Measurements from ENCODE around the gene GALNT17. TPM values are rescaled to one million over a fixed set of nuclear protein-coding genes. Genes with fewer than 3 reads are reported as not detected.

GALNT17 gene
- total and polyA plus RNA-seq, 3 experiments from 2014 or later: not detected

GRCh38 chr7:71144963-71145362 is 13.0 kb downstream of the GALNT17 start:
- H3K9me3 ChIP-seq (ENCODE audit: low read length): no peaks in the 10 kb centered on the region
- Mint-ChIP-seq H3K4me3 (no peak overlapping the region), H3K27ac (no peak overlapping the region), H3K27me3 (no peaks in the 10 kb centered on the region), H3K4me1 (no peaks in the 10 kb centered on the region), H3K36me3 (no peaks in the 10 kb centered on the region), H3K9me3 (peaks cover 10 to 20% (median 10%) of the 10 kb centered on the region in 5 donors)
- no peaks in the 10 kb centered on the region for H3K36me3 ChIP-seq (ENCODE audit: insufficient read depth, low read length)
- ChIA-PET POLR2A (no interaction called here), CTCF (no interaction called here)
- DNase-seq: no peak
- no peak overlapping the region for H3K4me3 ChIP-seq (ENCODE audit: low read length)
- no peaks in the 10 kb centered on the region for H3K27me3 ChIP-seq (ENCODE audit: insufficient read depth, low read length, poor library complexity, severe bottlenecking)
- no peaks in the 10 kb centered on the region for H3K4me1 ChIP-seq (ENCODE audit: insufficient read depth, low read length)
- no peak overlapping the region for H3K27ac ChIP-seq (ENCODE audit: low read depth, low read length)

GRCh38 chr7:71145906-71146901 is 14.3 kb downstream of the GALNT17 start:
- H3K9me3 Mint-ChIP-seq: peaks cover 10 to 19% (median 13%) of the 10 kb centered on the region in 5 donors
- Histone ChIP-seq H3K27me3 (ENCODE audit: insufficient read depth, low read length, poor library complexity, severe bottlenecking) (no peaks in the 10 kb centered on the region), H3K27ac (ENCODE audit: low read depth, low read length) (no peak overlapping the region), H3K36me3 (ENCODE audit: insufficient read depth, low read length) (no peaks in the 10 kb centered on the region), H3K4me1 (ENCODE audit: insufficient read depth, low read length) (no peaks in the 10 kb centered on the region), H3K9me3 (ENCODE audit: low read length) (no peaks in the 10 kb centered on the region), H3K4me3 (ENCODE audit: low read length) (no peak overlapping the region)
- H3K4me3 Mint-ChIP-seq: no peak overlapping the region
- POLR2A ChIA-PET: no interaction called here
- CTCF ChIA-PET: no interaction called here
- no peaks in the 10 kb centered on the region for H3K4me1 Mint-ChIP-seq
- H3K27me3 Mint-ChIP-seq: no peaks in the 10 kb centered on the region
- H3K27ac Mint-ChIP-seq: no peak overlapping the region
- no peak for DNase-seq
- peaks cover 0 to 3% (median 0%) of the 10 kb centered on the region in 3 donors for H3K36me3 Mint-ChIP-seq

GRCh38 chr7:71148098-71148497 is 16.2 kb downstream of the GALNT17 start:
- no peaks in the 10 kb centered on the region for H3K27me3 Mint-ChIP-seq
- Histone ChIP-seq H3K4me1 (ENCODE audit: insufficient read depth, low read length) (no peaks in the 10 kb centered on the region), H3K4me3 (ENCODE audit: low read length) (no peak overlapping the region), H3K9me3 (ENCODE audit: low read length) (no peaks in the 10 kb centered on the region), H3K27ac (ENCODE audit: low read depth, low read length) (no peak overlapping the region), H3K27me3 (ENCODE audit: insufficient read depth, low read length, poor library complexity, severe bottlenecking) (no peaks in the 10 kb centered on the region), H3K36me3 (ENCODE audit: insufficient read depth, low read length) (no peaks in the 10 kb centered on the region)
- ChIA-PET CTCF (no interaction called here), POLR2A (no interaction called here)
- H3K9me3 Mint-ChIP-seq: peaks cover 5 to 21% (median 11%) of the 10 kb centered on the region in 5 donors
- H3K4me1 Mint-ChIP-seq: no peaks in the 10 kb centered on the region
- peaks cover 0 to 3% (median 0%) of the 10 kb centered on the region in 3 donors for H3K36me3 Mint-ChIP-seq
- no peak overlapping the region for H3K4me3 Mint-ChIP-seq
- H3K27ac Mint-ChIP-seq: no peak overlapping the region
- DNase-seq: no peak

GRCh38 chr7:71155236-71155635 is 23.3 kb downstream of the GALNT17 start:
- ChIA-PET POLR2A (no interaction called here), CTCF (no interaction called here)
- Histone ChIP-seq H3K9me3 (ENCODE audit: low read length) (no peaks in the 10 kb centered on the region), H3K4me3 (ENCODE audit: low read length) (no peak overlapping the region), H3K27ac (ENCODE audit: low read depth, low read length) (no peak overlapping the region), H3K27me3 (ENCODE audit: insufficient read depth, low read length, poor library complexity, severe bottlenecking) (no peaks in the 10 kb centered on the region), H3K4me1 (ENCODE audit: insufficient read depth, low read length) (no peaks in the 10 kb centered on the region), H3K36me3 (ENCODE audit: insufficient read depth, low read length) (no peaks in the 10 kb centered on the region)
- H3K4me3 Mint-ChIP-seq: no peak overlapping the region
- peaks cover 0 to under 1% (median 0%) of the 10 kb centered on the region in 3 donors for H3K36me3 Mint-ChIP-seq
- no peaks in the 10 kb centered on the region for H3K4me1 Mint-ChIP-seq
- H3K9me3 Mint-ChIP-seq: peaks cover 12 to 20% (median 19%) of the 10 kb centered on the region in 5 donors
- H3K27ac Mint-ChIP-seq: peak overlapping the region in 1 of 8 donors; percentile 36
- H3K27me3 Mint-ChIP-seq: no peaks in the 10 kb centered on the region
- DNase-seq: no peak

- Mint-ChIP-seq H3K27me3 (no peaks in the 10 kb centered on the region), H3K36me3 (no peaks in the 10 kb centered on the region), H3K4me1 (no peaks in the 10 kb centered on the region), H3K27ac (no peak overlapping the region), H3K9me3 (peaks cover 10 to 21% (median 13%) of the 10 kb centered on the region in 5 donors), H3K4me3 (no peak overlapping the region)
- Histone ChIP-seq H3K27ac (ENCODE audit: low read depth, low read length) (no peak overlapping the region), H3K36me3 (ENCODE audit: insufficient read depth, low read length) (no peaks in the 10 kb centered on the region), H3K4me1 (ENCODE audit: insufficient read depth, low read length) (no peaks in the 10 kb centered on the region), H3K9me3 (ENCODE audit: low read length) (no peaks in the 10 kb centered on the region), H3K4me3 (ENCODE audit: low read length) (no peak overlapping the region), H3K27me3 (ENCODE audit: insufficient read depth, low read length, poor library complexity, severe bottlenecking) (no peaks in the 10 kb centered on the region)
- POLR2A ChIA-PET: no interaction called here
- CTCF ChIA-PET: no interaction called here
- DNase-seq: no peak
Observed at GRCh38 chr7:71157757-71158156, 25.8 kb downstream of the GALNT17 start.

- POLR2A ChIA-PET: no interaction called here
- CTCF ChIA-PET: no interaction called here
- H3K36me3 Mint-ChIP-seq: no peaks in the 10 kb centered on the region
Observed at GRCh38 chr7:71165708-71166107, 33.8 kb downstream of the GALNT17 start.

GRCh38 chr7:71171476-71171875 is 39.5 kb downstream of the GALNT17 start:
- Mint-ChIP-seq H3K9me3 (peaks cover 4 to 14% (median 8%) of the 10 kb centered on the region in 5 donors), H3K4me1 (no peaks in the 10 kb centered on the region), H3K27me3 (no peaks in the 10 kb centered on the region), H3K4me3 (no peak overlapping the region), H3K27ac (no peak overlapping the region), H3K36me3 (no peaks in the 10 kb centered on the region)
- H3K36me3 ChIP-seq (ENCODE audit: insufficient read depth, low read length): no peaks in the 10 kb centered on the region
- CTCF ChIA-PET: no interaction called here
- POLR2A ChIA-PET: no interaction called here
- no peak for DNase-seq
- no peaks in the 10 kb centered on the region for H3K4me1 ChIP-seq (ENCODE audit: insufficient read depth, low read length)
- H3K4me3 ChIP-seq (ENCODE audit: low read length): no peak overlapping the region
- H3K27me3 ChIP-seq (ENCODE audit: insufficient read depth, low read length, poor library complexity, severe bottlenecking): no peaks in the 10 kb centered on the region
- no peak overlapping the region for H3K27ac ChIP-seq (ENCODE audit: low read depth, low read length)
- no peaks in the 10 kb centered on the region for H3K9me3 ChIP-seq (ENCODE audit: low read length)

More at GRCh38 chr7:71165708-71166107, 33.8 kb downstream of the GALNT17 start:
- no peaks in the 10 kb centered on the region for H3K27me3 ChIP-seq (ENCODE audit: insufficient read depth, low read length, poor library complexity, severe bottlenecking)
- peaks cover 0 to 2% of the 10 kb centered on the region in 2 donors for H3K27me3 Mint-ChIP-seq
- DNase-seq: no peak
- peaks cover 3 to 6% (median 4%) of the 10 kb centered on the region in 5 donors for H3K9me3 Mint-ChIP-seq
- H3K4me3 ChIP-seq (ENCODE audit: low read length): no peak overlapping the region
- no peaks in the 10 kb centered on the region for H3K4me1 Mint-ChIP-seq
- H3K27ac ChIP-seq (ENCODE audit: low read depth, low read length): no peak overlapping the region
- no peaks in the 10 kb centered on the region for H3K9me3 ChIP-seq (ENCODE audit: low read length)
- no peak overlapping the region for H3K4me3 Mint-ChIP-seq
- H3K27ac Mint-ChIP-seq: no peak overlapping the region
- no peaks in the 10 kb centered on the region for H3K4me1 ChIP-seq (ENCODE audit: insufficient read depth, low read length)
- no peaks in the 10 kb centered on the region for H3K36me3 ChIP-seq (ENCODE audit: insufficient read depth, low read length)

GRCh38 chr7:71173955-71174354 is 42.0 kb downstream of the GALNT17 start:
- no peak overlapping the region for H3K27ac Mint-ChIP-seq
- ChIA-PET POLR2A (no interaction called here), CTCF (no interaction called here)
- Histone ChIP-seq H3K27ac (ENCODE audit: low read depth, low read length) (no peak overlapping the region), H3K27me3 (ENCODE audit: insufficient read depth, low read length, poor library complexity, severe bottlenecking) (no peaks in the 10 kb centered on the region), H3K4me1 (ENCODE audit: insufficient read depth, low read length) (no peaks in the 10 kb centered on the region), H3K36me3 (ENCODE audit: insufficient read depth, low read length) (no peaks in the 10 kb centered on the region), H3K9me3 (ENCODE audit: low read length) (no peaks in the 10 kb centered on the region), H3K4me3 (ENCODE audit: low read length) (no peak overlapping the region)
- H3K27me3 Mint-ChIP-seq: no peaks in the 10 kb centered on the region
- DNase-seq: no peak
- no peaks in the 10 kb centered on the region for H3K4me1 Mint-ChIP-seq
- H3K36me3 Mint-ChIP-seq: no peaks in the 10 kb centered on the region
- H3K4me3 Mint-ChIP-seq: no peak overlapping the region
- peaks cover 6 to 13% (median 11%) of the 10 kb centered on the region in 5 donors for H3K9me3 Mint-ChIP-seq

Measured in CD8-positive, alpha-beta memory T cell (primary cell).